ENCODE data around the gene BHLHA9.
"Not testable (repeated sequence)": the region's sequence is repeated elsewhere in the genome, so short reads cannot be mapped to it uniquely, and the experiment has no call there.

BHLHA9 gene

GRCh38 chr17:1300371-1300905 lies 30.2 kb downstream of the BHLHA9 start:
- DNase-seq (ENCODE audit: low read depth, low spot score), result no peak

GRCh38 chr17:1301546-1301945 lies 31.3 kb downstream of the BHLHA9 start:
- DNase-seq (ENCODE audit: low read depth, low spot score), result no peak

GRCh38 chr17:1302761-1303160 lies 32.5 kb downstream of the BHLHA9 start:
- DNase-seq (ENCODE audit: low read depth, low spot score), result no peak

DNA sequence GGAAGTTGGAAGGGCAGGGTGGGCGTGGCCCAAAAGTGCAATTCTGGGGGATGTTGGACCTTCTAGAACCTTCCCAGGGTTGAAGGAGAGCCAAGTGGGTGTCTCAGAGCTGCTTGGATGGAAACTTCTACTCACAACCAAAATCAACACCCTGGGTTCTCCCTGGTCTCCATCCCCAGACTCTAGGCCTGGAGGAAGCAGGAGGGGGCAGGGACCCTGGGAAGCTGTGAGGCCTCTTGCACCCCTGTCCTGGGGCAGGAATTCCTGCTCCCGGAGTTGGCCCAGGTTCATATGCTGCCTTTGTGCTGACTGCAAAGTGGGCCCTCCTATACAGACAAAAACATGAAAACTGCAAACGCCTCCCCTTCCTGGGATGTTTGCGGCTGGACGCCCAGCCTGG lies 34.3 kb downstream of the BHLHA9 start:
- no peak for DNase-seq (ENCODE audit: low read depth, low spot score)

GRCh38 chr17:1304962-1305563 lies 34.8 kb downstream of the BHLHA9 start:
- no peak for DNase-seq (ENCODE audit: low read depth, low spot score)

- DNase-seq (ENCODE audit: low read depth, low spot score), result not testable (repeated sequence)
These were observed 37.6 kb downstream of the BHLHA9 start for GRCh38 chr17:1307829-1308228.

DNA sequence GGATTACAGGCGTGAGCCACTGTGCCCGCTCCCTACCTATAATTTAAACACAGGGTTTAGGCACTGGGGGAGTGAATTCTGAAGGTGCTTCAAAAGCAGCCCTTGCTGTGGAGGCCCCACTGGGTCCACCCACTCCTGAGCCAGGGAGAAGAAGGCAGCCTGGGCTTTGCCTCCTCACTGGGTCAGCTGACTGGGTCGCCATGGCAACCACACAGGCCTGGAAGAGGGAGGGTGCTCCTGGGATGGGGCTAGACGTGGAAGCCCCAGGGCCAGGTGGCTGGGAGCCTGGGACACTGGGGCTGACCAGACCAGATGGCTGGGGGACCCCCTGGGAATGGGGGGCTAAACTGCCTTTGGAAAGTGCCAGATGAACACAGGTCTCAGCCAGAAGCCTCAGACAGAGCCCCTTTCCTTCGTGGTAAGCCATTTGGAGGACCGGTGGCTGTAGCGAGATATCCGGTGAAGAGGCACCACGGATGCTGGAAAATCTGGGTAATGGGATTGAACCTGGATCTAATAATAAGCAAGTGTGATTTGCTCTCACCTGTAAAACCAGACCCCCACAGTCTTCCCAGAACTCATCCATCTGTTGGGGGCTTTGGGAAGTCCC lies 42.1 kb downstream of the BHLHA9 start:
- DNase-seq (ENCODE audit: low read depth, low spot score), result no peak

DNA sequence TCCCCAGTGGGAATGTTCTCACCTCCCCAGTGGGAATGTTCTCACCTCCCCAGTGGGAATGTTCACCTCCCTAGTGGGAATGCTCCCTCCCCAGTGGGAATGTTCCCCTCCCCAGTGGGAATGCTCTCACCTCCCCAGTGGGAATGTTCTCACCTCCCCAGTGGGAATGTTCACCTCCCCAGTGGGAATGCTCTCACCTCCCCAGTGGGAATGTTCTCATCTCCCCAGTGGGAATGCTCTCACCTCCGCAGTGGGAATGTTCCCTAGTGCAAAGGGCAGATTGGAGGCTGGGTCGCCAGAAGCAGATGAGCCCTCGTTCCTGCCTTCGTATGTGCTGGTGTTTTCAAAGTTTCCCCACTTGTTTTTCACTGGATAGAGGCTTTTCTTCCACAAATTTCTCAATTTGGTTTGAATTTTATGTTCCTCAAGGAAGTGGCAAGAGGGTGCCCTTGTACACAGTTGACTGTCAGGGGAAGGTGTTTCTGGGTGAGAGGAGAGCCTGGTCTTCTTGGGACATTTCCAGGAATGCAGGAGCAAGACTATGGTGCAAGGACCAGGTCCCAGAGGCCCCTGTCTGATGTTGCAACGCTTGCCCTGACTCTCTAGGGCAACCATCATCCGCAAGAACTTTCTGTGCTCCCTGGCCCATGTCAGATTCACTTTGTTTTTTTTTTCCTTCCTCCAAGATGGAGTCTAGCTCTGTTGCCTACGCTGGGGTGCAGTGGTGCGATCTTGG lies 43.2 kb downstream of the BHLHA9 start:
- no peak for DNase-seq (ENCODE audit: low read depth, low spot score)

DNA sequence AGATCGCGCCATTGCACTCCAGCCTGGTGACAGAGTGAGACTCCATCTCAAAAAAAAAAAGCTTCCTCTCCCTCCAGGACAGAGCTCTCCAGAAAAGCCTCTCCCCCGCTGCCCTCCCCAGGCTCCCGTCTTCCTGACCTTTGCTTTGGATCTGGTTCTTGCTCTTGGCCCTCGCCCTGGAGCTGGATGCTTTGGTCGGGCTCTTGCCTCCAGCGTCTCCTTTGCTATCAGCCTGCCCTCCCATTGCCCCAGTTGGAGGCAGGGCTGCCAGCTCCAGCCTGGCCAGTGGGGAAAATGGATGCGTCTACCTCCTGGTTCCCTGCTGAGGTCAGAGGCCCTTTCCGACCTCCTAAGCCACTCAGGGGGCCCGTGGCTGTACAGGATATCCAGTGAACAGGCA lies 45.2 kb downstream of the BHLHA9 start:
- no peak for DNase-seq (ENCODE audit: low read depth, low spot score)

DNA sequence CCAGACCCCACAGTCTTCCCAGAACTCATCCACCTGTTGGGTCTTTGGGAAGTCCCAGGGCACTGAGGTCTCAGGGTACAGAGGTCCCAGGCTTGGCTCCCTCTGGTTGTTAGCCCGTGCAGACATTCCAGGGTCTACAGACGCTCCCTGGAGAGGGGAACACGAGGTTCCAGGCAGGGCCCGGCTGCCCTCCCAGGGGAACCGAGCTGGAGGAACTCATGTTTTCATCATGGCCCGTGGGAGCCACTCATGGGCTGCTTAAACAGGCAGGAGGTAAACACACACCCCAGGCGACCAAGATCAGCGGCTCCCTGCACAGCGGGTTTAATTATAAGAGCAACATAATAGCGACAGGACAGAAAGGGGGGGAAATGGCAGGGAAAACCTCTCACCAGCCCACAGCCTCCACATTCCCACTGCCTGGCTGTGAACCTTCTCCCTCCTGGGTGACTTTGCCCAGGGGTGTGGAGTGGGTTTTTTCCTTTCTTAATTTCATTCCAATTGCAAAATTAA lies 45.7 kb downstream of the BHLHA9 start:
- DNase-seq (ENCODE audit: low read depth, low spot score), result no peak
